ENCODE results near the gene CNGA4.

CNGA4 gene

DNA sequence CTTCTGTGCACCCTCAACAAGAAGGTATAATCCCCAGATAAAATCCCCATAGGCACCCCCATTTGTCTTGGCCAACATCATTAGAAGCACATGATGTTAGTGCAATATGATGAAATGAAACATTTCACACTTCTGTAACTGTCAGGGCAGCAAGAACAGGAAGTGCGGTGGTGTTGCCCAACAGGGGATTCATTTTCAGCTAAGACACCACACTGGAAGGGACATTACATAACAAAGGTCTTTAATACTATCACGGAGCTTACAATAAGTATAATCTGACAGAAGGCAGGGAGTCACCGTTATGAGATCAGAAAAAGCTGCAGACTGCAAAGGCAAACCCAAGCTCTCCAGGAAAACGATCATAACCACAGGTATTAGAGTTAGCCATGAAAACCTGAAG, 37.9 kb upstream of the CNGA4 start:
- no peak overlapping the region for H3K27ac ChIP-seq
- ChIA-PET CTCF (no interaction called here), POLR2A (ENCODE audit: low non-redundant PET) (interaction anchor here (0.6 kb wide), 1 partner anchor 33 kb away, joined by 3 read pairs; no protein-coding TSS in a partner anchor)
- TF ChIP-seq, protein P1, sequence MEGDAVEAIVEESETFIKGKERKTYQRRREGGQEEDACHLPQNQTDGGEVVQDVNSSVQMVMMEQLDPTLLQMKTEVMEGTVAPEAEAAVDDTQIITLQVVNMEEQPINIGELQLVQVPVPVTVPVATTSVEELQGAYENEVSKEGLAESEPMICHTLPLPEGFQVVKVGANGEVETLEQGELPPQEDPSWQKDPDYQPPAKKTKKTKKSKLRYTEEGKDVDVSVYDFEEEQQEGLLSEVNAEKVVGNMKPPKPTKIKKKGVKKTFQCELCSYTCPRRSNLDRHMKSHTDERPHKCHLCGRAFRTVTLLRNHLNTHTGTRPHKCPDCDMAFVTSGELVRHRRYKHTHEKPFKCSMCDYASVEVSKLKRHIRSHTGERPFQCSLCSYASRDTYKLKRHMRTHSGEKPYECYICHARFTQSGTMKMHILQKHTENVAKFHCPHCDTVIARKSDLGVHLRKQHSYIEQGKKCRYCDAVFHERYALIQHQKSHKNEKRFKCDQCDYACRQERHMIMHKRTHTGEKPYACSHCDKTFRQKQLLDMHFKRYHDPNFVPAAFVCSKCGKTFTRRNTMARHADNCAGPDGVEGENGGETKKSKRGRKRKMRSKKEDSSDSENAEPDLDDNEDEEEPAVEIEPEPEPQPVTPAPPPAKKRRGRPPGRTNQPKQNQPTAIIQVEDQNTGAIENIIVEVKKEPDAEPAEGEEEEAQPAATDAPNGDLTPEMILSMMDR (conservative IDR thresholded peaks at IDR 0.05; ENCODE audit: low read depth) = no peak
- no peak for DNase-seq (ENCODE audit: low spot score)

DNA sequence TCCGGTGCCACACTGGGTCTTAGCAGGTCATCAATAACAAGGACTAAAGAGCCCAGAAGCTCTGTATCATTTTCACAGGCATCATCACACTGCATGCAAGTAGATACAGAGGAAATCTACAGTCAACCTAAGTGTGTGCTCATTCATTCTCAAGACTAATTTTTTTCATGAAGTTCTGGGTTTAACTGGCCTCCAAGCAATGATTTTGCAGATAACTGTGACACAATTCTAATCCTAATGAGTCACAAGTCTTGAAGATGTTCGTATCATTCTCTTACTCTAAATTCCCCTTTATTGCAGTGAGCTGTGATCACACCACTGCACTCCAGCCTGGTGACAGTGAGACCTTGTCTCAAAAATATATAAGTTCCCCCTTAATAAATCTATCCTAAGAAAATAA, 37.4 kb upstream of the CNGA4 start:
- DNase-seq (ENCODE audit: low spot score) = no peak

DNA sequence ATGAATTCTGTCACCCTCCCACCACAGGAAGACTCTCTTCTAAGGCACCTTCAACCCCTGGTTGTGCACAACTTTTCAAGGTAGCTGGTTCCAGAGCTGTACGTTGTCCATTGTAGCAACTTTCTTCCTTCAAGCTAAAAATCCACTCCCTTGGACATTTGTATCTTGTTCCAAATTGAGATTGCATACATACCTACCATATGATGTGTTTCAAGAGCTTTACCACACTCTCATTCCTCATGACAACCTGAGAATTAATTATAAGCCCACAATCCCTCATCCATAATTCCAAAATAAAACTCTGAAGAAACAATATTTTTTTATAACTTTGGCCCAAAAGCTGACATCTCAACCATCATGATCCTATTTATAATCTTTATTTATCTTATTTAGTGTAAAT, 36.8 kb upstream of the CNGA4 start:
- POLR2A ChIA-PET (ENCODE audit: low non-redundant PET) = no interaction called here
- TF ChIP-seq, protein P1 (conservative IDR thresholded peaks at IDR 0.05; ENCODE audit: low read depth) = no peak

More for the DNA sequence above, 37.4 kb upstream of the CNGA4 start:
- TF ChIP-seq, protein P1 (conservative IDR thresholded peaks at IDR 0.05; ENCODE audit: low read depth) = no peak
- CTCF ChIA-PET = no interaction called here
- POLR2A ChIA-PET (ENCODE audit: low non-redundant PET) = interaction anchor here (0.6 kb wide), 1 partner anchor 32 kb away, joined by 3 read pairs; no protein-coding TSS in a partner anchor
- H3K27ac ChIP-seq = no peak overlapping the region

DNA sequence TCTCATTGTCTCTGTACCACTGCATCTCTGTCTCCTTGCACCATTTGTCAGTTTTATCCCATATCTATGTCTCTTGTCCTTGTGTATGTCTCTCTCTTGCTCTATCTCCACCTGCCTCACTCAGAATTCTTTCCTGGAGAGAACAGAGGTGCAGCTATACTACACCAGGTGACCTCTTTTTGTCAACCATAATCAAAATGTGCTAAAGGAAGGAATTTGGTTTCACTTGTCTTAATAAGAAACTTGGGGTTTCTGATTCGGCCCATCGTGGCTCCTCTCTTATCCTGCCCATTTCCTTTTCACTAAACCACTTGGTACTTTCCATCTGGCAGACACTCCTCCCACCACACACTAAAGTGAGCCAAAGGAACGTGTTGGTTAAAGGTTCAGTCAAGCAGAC, 35.6 kb upstream of the CNGA4 start:
- DNase-seq (ENCODE audit: low spot score) = no peak
- ChIA-PET POLR2A (ENCODE audit: low non-redundant PET) (no interaction called here), CTCF (interaction anchor here (0.6 kb wide), 1 partner anchor 73 kb away, joined by 3 read pairs; no protein-coding TSS in a partner anchor)
- no peak overlapping the region for H3K27ac ChIP-seq
- TF ChIP-seq, protein P1 (conservative IDR thresholded peaks at IDR 0.05; ENCODE audit: low read depth) = no peak

More for the DNA sequence above, 36.8 kb upstream of the CNGA4 start:
- CTCF ChIA-PET = interaction anchor here (0.7 kb wide), 1 partner anchor 672 kb away, joined by 3 read pairs; no protein-coding TSS in a partner anchor
- no peak overlapping the region for H3K27ac ChIP-seq
- no peak for DNase-seq (ENCODE audit: low spot score)

DNA sequence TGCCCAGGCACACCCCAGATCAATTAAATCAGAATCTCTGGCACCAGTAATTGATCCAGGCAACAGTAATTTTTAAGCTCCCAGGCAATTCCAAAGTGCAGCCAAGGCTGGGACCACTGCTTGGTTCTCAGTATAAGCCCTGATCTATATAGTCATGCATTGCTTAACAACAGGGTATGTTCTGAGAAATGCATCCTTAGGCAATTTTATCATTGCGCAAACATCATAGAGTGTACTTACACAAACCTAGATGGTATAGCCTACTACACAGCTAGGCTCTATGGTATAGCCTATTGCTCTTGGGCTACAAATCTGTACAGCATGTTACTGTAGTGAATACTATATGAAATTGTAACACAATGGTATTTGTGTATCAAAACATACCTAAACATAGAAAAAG, 34.2 kb upstream of the CNGA4 start:
- H3K27ac ChIP-seq = no peak overlapping the region
- ChIA-PET CTCF (interaction anchor here (0.6 to 1.0 kb wide), 2 partner anchors 110 to 357 kb away, joined by 3 to 4 read pairs; no protein-coding TSS in a partner anchor), POLR2A (ENCODE audit: low non-redundant PET) (no interaction called here)
- DNase-seq (ENCODE audit: low spot score) = no peak
- TF ChIP-seq, protein P1 (conservative IDR thresholded peaks at IDR 0.05; ENCODE audit: low read depth) = no peak

DNA sequence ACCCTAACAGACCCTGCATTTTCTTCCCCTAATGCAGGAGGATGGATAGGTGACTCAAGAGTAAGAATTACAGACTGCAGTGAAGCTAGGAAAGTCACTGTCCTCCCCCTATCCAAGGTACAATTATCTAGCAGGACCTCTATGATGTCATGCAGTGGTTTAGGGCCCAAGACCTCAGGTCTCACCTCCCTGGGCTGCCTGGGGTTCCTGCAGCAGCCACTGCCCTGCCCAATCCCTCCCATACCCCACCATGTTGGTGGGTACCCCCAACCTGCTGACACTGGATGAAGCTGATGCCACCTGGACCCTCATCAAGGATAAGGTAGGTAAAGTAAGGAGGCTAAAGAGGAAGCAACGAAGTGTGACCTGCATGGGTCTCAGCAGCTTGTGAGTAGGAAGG, 33.5 kb upstream of the CNGA4 start, which contains the start of gene C11orf42:
Gene C11orf42, plus strand, starts transcription at position 192 of the 400 bp plus-strand sequence. Its CDS starts 59 bp downstream, at position 251.
- POLR2A ChIA-PET (ENCODE audit: low non-redundant PET) = no interaction called here
- CTCF ChIA-PET = interaction anchor here (0.5 to 0.6 kb wide), 2 partner anchors 72 to 163 kb away, joined by 3 to 4 read pairs; no protein-coding TSS in a partner anchor
- DNase-seq (ENCODE audit: low spot score) = no peak
- no peak within 1 kb of the TSS for H3K27ac ChIP-seq
- TF ChIP-seq, protein P1 (conservative IDR thresholded peaks at IDR 0.05; ENCODE audit: low read depth) = no peak
